GM19193 (cell line): Measurements from ENCODE around the gene CUL3.

Experiments
- POLR2A ChIP-seq: IDR thresholded peaks from 4 replicates; pipeline ENCODE4 v1.6.1; 2011; ENCODE audit not compliant: insufficient read depth, insufficient read length; ENCODE audit errors: extremely low read depth

CUL3 gene

GRCh38 chr2:224444783-224445182 is 140.4 kb downstream of the CUL3 start:
- no peak for TF ChIP-seq POLR2A

GRCh38 chr2:224444021-224444420 is 141.1 kb downstream of the CUL3 start:
- TF ChIP-seq POLR2A: no peak

GRCh38 chr2:224442071-224442967 is 142.8 kb downstream of the CUL3 start:
- no peak for TF ChIP-seq POLR2A

DNA sequence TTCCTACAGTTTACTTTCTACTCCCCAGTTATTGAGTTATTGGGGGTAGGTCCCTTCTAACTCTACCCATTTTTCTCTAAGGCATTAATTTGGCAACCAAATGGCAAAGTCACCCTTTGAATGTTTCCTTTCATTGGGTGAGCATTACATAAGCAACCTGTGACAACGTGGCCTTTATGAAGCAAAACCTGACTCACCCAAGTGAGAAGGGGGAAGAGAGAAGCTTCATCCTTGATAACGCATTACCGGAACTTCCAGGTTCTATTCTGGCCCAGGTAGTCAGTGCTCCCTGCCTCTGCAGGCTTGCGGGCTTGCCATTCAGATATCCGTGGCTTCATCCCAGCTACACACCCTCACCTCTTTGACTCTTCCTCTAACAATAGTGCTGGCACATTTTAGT is 144.2 kb downstream of the CUL3 start:
- no peak for TF ChIP-seq POLR2A

GRCh38 chr2:224438726-224439125 is 146.4 kb downstream of the CUL3 start:
- no peak for TF ChIP-seq POLR2A

GRCh38 chr2:224436634-224437033 is 148.5 kb downstream of the CUL3 start:
- TF ChIP-seq POLR2A: no peak

- no peak for TF ChIP-seq POLR2A
Measured at GRCh38 chr2:224434618-224435017, 150.5 kb downstream of the CUL3 start.

- no peak for TF ChIP-seq POLR2A
Measured at GRCh38 chr2:224433442-224433841, 151.7 kb downstream of the CUL3 start.

DNA sequence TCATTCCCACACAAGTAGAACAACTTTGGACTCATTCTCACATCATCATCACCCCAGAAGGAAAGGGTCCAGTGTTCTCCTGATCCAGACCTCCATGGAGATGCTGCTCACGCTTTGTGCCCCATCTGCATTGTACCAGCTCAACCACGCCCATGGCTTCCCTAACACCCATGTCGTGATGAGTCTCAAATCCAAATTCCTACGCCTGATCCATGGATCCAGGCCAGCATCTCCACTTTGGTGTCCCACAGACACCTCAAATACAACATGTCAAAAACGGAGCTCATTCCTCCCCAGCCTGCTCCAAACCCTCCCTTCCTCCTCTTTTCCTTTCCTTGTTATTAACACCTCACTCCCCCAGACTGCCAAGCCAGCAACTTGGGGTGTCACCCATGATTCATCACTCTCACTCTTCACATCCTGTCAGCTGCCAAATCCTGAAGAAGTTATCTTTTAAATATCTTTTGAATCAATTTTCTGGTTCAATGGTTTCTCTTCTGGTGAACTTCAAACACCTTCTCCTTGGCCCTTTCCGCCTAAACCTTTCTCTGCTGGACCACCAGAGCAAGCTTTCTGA is 153.1 kb downstream of the CUL3 start:
- TF ChIP-seq POLR2A: no peak

GRCh38 chr2:224429441-224429810 is 155.7 kb downstream of the CUL3 start:
- TF ChIP-seq POLR2A: no peak

GRCh38 chr2:224428787-224429440 is 156.2 kb downstream of the CUL3 start:
- no peak for TF ChIP-seq POLR2A

DNA sequence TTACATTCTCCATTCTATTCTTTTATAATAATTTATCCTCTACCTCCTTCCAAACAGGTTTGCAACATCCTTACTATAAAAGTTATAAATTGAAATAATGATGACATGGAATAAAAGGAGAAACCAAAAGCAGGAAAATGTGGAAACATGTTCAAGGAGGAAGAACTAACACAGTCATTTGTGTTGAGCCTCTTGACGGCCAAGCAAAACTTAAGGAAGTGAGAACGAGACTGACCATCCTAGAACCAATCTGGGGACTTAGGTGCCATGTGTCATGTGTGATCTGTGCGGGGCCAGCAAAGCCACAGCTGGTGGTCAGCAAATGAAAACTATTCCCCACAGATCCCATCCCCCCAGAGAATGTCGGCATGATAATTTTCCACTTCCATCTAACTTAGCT is 157.7 kb downstream of the CUL3 start:
- no peak for TF ChIP-seq POLR2A

- TF ChIP-seq POLR2A: no peak
Measured at GRCh38 chr2:224426656-224427055, 158.5 kb downstream of the CUL3 start.

DNA sequence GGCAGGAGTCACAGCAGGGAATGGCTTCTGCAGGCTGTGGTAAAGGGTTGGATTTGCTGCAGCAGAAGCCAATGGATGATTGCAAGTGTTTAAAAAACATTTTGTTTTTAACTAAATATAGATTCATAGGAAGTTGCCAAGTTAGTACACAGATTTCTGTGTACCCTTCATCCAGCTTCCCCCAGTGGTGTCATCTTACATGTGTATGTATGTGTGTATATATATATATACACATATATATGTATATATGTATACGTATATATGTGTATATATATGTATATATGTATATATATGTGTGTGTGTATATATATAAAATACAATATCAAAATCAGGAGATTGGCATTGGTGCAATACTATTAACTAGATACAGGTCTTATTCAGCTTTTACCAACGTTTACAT is 164.1 kb downstream of the CUL3 start:
- no peak for TF ChIP-seq POLR2A
